GM19193 (cell line): ENCODE results near the gene TNRC18.

Source experiments
- POLR2A ChIP-seq: IDR thresholded peaks from 4 replicates; pipeline ENCODE4 v1.6.1; 2011; ENCODE audit not compliant: insufficient read depth, insufficient read length; ENCODE audit errors: extremely low read depth

Gene TNRC18

DNA sequence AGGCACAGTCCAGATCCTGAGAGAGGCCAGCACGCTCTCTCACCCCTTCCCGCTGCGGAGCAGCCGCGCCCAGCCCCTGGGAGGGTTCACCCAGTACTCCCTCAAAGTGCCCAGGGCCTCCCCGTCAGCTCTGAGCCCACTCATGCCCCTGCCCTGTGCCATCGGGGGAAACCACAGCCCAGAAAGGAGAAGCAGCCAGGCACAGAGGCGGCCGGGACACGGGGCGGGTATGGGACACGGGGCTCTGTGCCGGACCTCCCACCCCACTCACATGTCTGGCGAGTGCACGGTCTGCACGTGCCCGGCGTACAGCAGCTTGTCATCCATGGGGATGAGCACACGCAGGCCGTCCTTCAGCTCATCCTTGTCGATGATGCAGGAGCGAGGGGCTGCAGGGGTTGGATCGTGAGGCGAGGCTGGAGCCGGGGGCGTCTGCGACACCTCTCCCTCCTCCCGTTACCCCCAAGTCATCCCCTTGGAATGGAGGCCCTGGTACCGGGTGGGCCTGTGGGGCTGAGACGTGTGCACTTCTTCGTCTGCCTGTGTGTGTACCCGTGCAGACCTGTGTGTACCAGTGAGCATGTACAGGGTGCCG, 102.7 kb downstream of the TNRC18 start:
- TF ChIP-seq POLR2A, result no peak

DNA sequence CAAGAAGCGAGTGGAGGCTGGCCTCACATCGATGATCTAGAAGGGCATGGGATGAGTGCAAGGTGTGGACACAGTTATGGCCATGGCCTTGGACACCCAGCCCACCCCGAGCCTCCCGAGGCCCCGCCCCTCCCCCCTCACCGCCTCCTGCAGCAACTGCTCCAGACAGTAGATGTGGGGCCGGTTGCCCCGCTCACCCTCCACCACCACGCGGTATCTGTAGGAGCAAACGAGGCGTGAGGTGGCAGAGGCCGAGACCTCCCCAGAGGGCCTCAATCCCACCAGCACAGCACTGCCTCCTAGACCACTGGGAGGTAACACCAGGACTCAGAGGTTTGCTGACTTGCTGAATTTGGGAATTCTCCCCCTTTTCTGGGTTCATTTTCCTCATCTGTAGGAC, 103.2 kb downstream of the TNRC18 start:
- no peak for TF ChIP-seq POLR2A

DNA sequence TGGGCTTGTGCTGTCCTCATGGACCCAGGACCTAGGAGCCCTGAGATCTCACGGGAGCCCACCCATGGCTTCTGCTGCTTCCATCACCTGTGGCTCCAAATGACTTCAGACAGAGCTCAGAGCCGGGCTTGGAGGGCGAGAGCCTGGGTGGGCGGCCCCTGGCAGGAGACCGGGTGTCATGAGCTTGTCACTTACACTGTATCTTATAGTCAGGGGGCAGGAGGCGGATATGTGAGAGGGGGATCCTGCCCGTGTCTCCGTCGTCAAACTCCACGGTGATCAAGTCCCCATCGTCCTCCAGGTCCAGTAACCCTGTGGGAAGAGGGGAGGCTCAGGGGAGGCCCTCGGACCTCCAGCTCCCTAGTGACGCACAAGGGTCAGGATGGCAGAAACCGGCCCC, 107.9 kb downstream of the TNRC18 start:
- no peak for TF ChIP-seq POLR2A

DNA sequence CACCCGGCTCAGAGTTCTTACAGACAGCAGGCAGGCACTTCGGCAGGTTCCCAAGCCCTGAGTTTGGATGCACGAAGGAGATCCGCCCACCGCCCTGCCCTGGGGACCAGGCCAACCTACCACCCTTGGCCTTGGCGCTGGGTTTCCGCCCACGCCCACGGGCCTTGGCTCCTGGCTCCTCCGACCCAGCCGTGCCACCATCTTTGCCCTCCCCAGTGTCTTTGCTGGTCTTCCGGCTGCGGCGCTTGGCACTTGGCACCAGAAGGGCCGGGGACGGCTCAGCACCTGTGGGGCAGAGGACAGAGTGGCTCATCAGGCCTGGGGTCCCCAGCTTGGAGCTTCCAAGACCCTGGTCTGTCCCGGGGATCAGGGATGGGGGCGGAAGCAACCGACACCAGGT, 108.8 kb downstream of the TNRC18 start:
- no peak for TF ChIP-seq POLR2A

DNA sequence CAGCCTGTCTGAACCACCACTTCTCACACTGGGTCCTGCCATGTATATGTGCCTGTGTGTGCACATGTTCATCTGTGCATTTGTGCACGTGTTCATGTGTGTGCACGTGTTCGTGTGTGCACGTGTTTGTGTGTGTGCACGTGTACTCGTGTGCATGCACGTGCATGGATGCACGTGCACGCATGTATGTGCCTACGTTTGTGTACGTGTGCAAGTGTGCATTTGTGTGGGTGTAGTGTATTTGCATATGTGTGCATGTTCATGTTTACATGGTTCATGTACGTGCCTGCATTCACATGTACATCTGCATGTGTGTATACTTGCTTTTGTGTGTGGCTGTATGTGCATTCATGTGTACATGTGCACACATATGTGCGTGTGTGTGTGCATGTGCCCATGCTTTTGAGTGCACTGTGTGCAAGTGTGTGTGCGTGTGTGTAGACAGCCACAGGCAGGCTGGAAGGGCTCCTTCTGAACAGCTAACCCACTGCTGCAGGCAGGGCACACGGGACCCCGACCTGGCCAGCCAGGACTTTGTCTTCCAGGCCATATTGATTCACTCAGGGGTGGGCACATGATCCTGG, 112.7 kb downstream of the TNRC18 start:
- no peak for TF ChIP-seq POLR2A

DNA sequence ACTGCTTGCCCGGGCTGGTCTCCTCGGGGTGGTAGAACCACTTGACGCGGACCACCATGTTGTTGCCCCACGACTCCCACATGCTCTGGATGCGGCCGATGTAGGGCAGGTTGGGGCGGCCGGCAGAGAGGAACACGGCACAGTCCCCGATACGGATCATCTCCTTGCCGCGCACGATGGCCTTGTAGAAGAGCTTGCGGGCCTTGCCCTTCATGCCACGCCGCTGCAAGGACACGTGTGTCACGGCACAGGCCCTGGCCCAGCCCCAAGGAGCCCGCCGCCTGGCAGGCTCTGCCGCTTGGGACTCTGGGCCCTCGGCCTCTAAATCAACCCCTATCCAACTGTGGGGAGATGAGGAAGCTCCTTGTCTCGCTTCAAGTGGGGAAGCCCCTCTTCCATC, 114.5 kb downstream of the TNRC18 start:
- no peak for TF ChIP-seq POLR2A

DNA sequence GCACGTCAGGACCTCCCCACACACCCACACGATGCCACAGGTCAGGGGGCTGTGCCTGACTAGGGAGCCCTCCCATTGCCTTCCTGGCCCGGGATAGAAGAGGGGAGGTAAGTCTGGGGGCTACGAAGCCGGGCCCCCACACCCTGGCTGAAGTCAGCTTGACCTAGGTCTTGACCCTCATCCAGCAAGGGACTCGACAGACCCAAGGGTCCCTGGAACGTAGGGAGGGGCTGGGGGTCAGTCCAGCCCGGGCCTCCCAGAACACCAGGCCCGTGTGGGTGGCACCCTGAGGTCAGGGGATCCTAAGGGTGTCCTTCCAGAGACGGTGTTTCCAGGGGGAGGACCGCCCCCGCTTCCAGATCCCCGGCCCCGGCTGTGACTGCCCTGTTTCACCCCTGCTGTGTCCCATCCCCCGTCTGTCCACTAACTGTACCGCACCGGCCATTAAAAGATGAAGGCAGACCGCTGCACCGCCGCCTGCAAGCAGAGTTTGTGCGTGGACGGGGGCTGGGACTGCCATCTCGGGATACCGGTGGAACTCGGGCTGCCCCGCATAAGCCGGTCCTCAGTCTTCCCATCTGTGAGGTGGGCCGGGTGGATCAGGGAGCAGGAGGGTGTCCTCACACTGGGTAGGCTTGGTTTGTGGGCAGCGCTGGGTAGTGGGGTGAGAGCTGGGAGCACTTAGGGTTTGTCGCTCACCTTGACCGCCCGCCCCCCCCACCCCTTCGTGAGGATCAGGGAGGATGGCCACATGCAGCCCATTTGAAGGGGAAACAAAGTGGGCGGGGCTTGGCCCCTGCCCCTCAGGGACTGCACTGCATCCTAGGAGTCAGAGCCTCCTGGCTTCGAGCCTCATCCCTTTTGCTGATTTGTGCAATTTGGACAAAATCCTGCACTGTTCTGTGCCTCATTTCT, 119.8 kb downstream of the TNRC18 start:
- TF ChIP-seq POLR2A, result no peak

DNA sequence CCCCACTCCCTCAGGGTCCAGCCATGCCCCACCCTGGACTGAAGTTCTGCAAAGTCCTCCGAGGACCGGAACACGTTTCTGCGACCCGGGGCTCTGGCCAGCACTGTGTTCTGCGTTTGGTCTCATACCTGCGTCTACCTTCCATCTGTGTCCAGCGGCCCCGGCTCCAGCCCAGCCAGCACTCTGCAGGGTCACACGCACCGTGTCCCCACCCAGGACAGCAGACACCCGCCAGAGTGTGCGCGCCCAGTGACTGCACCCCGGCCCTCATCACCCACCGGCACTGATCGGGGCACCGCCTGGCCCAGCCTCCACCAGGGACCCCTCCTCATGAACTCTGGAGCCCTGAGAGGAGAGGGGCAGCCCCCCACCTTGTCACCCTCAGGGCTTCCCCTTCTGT, 120.6 kb downstream of the TNRC18 start:
- TF ChIP-seq POLR2A, result no peak

DNA sequence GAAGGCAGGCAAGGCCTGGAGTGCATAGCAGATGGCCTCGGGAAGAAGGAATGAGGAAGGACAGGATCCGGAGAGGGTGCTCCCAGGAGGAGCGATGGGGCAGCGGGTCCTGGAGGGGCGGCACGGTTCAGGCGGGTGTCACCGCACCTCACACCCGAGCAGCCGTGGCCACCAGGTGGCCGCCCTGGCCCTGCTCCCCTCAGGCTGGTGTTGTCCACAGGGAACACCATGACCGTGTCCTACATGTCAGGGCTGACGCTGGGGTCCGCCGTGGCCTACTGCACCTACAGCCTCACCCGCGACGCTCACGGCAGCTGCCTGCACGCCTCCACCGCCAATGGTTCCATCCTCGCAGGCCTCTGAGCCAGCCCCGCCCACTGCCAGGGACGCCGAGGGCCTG, 121.1 kb downstream of the TNRC18 start:
- no peak for TF ChIP-seq POLR2A

DNA sequence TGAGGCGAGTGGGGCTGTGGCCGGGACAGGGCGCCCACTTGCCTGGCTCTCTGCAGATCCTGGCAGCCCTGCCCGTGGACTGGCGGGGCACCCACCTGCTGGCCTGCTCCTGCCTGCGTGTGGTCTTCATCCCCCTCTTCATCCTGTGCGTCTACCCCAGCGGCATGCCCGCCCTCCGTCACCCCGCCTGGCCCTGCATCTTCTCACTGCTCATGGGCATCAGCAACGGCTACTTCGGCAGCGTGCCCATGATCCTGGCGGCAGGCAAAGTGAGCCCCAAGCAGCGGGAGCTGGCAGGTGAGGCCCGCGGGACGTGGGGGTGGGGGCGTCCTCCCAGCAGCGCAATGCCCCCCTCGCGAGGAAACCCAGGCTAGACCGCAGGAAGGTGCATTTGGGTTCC, 123.3 kb downstream of the TNRC18 start:
- TF ChIP-seq POLR2A, result no peak

DNA sequence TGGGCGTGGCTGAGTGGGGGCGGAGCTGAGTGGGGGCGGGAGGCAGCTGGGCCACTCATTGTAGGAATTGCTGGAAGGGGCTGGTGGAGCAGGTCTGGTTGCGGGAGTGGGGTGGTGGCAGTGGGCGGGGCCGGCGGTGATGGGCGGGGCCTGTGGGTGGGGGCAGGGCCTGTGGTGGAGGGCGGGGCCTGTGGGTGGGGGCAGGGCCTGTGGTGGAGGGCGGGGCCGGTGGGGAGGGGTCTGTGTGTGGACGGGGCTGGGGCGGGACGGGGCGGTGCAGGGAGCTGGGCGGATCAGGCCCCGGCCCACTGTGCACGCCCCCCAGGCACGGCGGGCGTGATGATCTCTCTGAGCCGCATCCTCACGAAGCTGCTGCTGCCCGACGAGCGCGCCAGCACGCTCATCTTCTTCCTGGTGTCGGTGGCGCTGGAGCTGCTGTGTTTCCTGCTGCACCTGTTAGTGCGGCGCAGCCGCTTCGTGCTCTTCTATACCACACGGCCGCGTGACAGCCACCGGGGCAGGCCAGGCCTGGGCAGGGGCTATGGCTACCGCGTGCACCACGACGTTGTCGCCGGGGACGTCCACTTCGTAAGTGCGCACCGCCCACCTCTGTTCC, 126.9 kb downstream of the TNRC18 start:
- no peak for TF ChIP-seq POLR2A

DNA sequence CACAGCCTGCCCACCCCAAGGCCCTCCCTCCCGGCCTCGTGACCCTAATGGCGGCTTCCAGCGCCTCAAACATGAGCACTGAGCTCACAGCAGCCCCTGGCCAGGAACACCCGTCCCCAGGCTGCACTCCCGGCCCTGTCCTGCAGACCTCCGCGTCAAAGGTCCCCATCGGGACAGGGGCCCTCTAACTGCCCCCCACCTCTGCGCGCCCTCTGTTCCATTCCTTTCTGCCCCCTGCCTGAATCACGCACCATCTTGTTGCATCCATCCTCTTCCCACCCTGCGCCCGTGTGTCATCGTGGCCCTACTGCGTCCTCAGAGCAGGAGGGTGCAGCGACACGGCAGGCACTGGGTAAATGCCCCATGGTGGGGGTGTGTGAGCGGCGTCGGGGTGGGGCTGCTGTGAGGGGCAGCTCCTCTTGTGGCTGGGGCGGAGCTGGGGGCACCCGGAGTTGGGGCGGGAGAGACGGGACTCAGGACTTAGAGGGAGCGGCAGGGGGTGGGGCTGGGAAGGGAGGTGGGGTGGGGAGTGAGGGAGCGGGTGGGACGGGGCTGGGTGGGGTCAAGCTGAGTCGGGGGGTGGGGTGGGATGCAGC, 127.5 kb downstream of the TNRC18 start:
- TF ChIP-seq POLR2A, result no peak

DNA sequence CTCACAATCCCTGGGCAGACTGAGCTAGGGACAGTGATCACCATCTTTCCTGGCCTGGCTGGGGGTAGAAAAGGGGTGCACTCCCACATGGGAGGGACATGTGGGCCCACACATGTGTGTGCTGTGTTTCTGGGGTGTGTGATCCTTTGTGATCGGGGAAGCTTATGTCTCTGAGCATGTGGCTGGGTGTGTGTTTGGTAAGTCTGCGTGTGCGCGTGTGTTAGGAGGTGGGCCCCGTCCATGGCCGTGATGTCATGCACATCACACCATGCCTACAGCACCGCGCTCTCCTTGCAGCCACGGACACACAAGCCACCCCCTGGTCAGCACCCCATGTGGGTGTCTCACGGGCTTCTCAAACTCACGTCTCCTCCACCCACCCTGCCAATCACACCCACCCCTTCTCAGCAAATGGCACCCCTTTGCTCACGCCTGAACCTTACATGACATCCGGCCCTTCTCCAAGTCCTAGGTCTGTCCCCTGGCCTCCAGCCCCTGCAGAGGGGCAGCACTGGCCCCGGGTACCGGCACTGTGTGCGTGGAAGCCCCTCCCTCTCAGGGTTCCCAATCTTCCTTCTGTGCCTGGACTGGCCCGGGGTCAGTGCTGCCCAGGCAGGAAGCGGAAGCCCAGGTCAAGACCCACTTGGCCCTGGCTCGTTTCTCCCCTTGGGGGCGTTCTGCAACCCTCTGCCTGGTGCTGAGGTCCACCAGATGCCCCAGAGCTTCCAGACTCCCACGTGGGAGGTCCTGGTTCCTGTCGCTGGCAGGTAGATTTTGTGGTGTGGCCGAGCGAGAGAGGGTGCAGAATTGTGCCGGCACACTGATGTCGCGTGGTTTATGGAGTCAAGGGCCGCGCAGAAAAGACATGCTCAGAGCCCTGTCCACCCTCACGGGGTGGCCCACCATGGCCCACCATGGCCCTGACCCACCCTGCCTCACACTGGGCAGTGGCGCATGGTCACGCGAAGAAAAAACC, 128.3 kb downstream of the TNRC18 start:
- no peak for TF ChIP-seq POLR2A
